IPS-18a (cell line): ENCODE results near the gene MFAP3.

Source experiments
- H3K27ac ChIP-seq: one replicate; pipeline ENCODE4 v1.5.1; 2013; ENCODE audit warnings: low read length
- H3K27me3 ChIP-seq: one replicate; pipeline ENCODE4 v1.6.1; 2013; ENCODE audit warnings: mild to moderate bottlenecking, low read length; ENCODE audit not compliant: control insufficient read depth, insufficient read depth
- H3K36me3 ChIP-seq: one replicate; pipeline ENCODE4 v1.6.1; 2013; ENCODE audit warnings: low read depth, low read length; ENCODE audit not compliant: control insufficient read depth
- H3K4me1 ChIP-seq: one replicate; pipeline ENCODE4 v1.6.1; 2013; ENCODE audit warnings: low read depth, low read length; ENCODE audit not compliant: control insufficient read depth
- H3K4me3 ChIP-seq: one replicate; pipeline ENCODE4 v1.5.1; 2013; ENCODE audit warnings: low read length
- H3K9ac ChIP-seq: one replicate; pipeline ENCODE4 v1.6.1; 2013; ENCODE audit warnings: mild to moderate bottlenecking, low read length, moderate library complexity
- H3K9me3 ChIP-seq: one replicate; pipeline ENCODE4 v1.6.1; 2013; ENCODE audit warnings: low read depth, low read length; ENCODE audit not compliant: control insufficient read depth

The MFAP3 gene

DNA sequence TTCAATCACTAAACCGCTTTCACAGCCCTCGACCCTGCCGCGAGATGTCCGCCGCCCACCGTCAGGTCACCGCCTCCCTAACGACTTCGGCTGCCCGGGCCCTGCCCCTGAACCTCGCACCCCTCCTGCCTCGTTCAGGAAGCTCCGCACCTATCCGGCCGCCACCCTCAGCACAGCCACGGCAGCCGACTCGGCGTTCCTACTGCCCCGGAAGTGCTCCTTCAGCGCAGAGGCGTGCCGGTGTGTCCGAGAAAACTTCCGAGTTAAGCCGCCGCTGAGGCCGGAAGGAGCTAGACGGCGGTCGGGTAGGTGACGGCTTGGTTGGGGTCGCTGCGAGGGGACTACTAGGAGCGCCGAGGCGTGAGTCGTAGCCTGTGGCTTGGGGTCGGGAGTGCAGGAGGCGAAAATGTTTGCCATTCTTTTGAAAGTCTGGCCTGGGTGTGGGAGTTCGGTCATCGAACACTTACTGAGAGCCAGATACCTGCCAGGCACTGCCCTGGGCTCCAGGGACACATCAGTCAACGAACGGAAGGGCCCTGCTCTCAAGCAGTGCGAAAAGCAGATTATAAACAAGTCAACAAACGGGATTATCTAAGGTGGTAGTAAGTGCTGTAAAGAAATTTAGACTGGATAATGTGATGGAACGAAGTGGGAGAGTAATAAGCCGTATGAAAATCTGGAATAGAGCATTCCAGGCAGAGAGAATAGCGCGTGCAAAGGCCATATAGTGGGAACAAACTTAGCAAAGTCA, at the start of gene MFAP3, which contains the start of gene FAM114A2:
Gene MFAP3 (plus strand): TSS at position 261 of the 751 bp plus-strand sequence. CDS start 10,756 bp downstream, outside the sequence.
Gene FAM114A2 (minus strand): TSS at position 204 of the 751 bp plus-strand sequence. CDS start 3,957 bp downstream, outside the sequence.
- no peak within 1 kb of the TSS for H3K27ac ChIP-seq
- no peaks in the 10 kb centered on the region for H3K36me3 ChIP-seq
- H3K27me3 ChIP-seq = no peaks in the 10 kb centered on the region
- peak within 1 kb of the TSS; percentile 86 for H3K4me3 ChIP-seq
- no peaks in the 10 kb centered on the region for H3K9me3 ChIP-seq
- H3K4me1 ChIP-seq = peaks cover 6% of the 10 kb centered on the region
- peak within 1 kb of the TSS; percentile 68 for H3K9ac ChIP-seq

DNA sequence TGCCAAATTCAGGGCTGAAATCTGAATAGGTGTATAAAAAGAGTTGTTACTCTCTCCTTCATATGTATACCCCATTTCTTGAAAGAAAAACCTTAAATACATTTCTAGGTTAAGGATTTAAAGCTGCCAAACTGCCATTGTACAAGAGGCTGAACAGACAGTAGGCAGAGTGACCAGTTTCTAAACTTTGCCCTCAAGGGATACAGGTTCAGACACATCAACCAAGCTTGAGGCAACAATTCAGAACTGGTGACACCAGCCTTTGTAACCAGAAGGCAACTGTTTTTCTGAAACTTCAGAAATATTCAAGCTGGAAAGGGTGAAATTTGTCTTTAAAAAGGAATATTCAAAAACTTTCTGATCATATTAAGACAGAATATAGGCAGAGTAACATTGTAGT, 47.6 kb upstream of the MFAP3 start:
- H3K4me1 ChIP-seq = no peaks in the 10 kb centered on the region
- no peak overlapping the region for H3K4me3 ChIP-seq
- no peak overlapping the region for H3K27ac ChIP-seq
- H3K9ac ChIP-seq = no peak overlapping the region
- H3K9me3 ChIP-seq = no peaks in the 10 kb centered on the region
- no peaks in the 10 kb centered on the region for H3K27me3 ChIP-seq
- H3K36me3 ChIP-seq = no peaks in the 10 kb centered on the region

GRCh38 chr5:153998010-153998409, 40.8 kb upstream of the MFAP3 start:
- Histone ChIP-seq H3K4me3 (no peak overlapping the region), H3K36me3 (no peaks in the 10 kb centered on the region), H3K27ac (no peak overlapping the region)

GRCh38 chr5:153998768-153999167, 40.0 kb upstream of the MFAP3 start:
- H3K9me3 ChIP-seq = no peaks in the 10 kb centered on the region
- no peak overlapping the region for H3K4me3 ChIP-seq
- no peaks in the 10 kb centered on the region for H3K4me1 ChIP-seq
- no peaks in the 10 kb centered on the region for H3K27me3 ChIP-seq
- no peaks in the 10 kb centered on the region for H3K36me3 ChIP-seq
- no peak overlapping the region for H3K27ac ChIP-seq
- no peak overlapping the region for H3K9ac ChIP-seq

More at GRCh38 chr5:153998010-153998409, 40.8 kb upstream of the MFAP3 start:
- Histone ChIP-seq H3K9me3 (no peaks in the 10 kb centered on the region), H3K9ac (no peak overlapping the region), H3K27me3 (no peaks in the 10 kb centered on the region), H3K4me1 (no peaks in the 10 kb centered on the region)

DNA sequence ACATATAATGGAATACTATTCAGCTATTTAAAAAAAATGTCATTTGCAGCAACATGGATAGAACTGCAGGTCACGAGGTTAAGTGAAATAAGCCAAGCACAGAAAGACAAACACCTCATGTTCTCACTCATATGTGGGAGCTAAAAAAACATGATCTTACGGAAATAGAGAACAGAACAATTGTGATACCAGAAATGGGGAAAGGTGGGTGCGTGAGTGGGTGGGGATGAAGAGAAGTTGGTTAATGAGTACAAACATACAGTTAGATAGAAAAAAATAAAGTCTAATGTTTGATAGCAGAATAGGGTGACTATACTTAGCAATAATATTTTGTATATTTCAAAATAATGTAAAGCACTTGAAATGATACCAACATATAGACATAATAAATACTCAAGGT, 38.8 kb upstream of the MFAP3 start:
- Histone ChIP-seq H3K27me3 (no peaks in the 10 kb centered on the region), H3K4me3 (no peak overlapping the region), H3K9me3 (no peaks in the 10 kb centered on the region), H3K4me1 (no peaks in the 10 kb centered on the region), H3K9ac (no peak overlapping the region), H3K36me3 (no peaks in the 10 kb centered on the region), H3K27ac (no peak overlapping the region)

GRCh38 chr5:154000703-154001102, 38.1 kb upstream of the MFAP3 start:
- Histone ChIP-seq H3K9me3 (no peaks in the 10 kb centered on the region), H3K36me3 (no peaks in the 10 kb centered on the region), H3K4me1 (no peaks in the 10 kb centered on the region), H3K9ac (no peak overlapping the region), H3K27ac (no peak overlapping the region), H3K4me3 (no peak overlapping the region), H3K27me3 (no peaks in the 10 kb centered on the region)

DNA sequence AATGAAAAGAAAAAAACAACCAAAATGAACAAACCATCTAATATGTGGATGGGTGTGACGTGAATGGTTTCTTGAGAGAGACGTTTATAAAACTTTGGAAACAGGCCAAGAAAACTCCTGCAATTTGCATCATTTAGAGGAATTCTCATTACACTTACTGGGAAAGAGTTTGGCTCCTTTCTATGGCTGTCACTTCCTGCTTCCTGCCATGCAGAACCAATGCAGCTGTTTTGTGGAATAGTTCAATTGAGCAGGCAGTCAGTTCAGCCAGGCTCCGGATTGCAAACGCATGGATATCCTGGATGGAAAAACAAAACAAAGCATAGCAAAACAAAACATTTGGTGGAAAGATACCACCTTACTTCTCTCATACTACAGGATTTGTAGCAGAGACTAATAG, 36.7 kb upstream of the MFAP3 start:
- no peaks in the 10 kb centered on the region for H3K9me3 ChIP-seq
- no peaks in the 10 kb centered on the region for H3K4me1 ChIP-seq
- no peak overlapping the region for H3K9ac ChIP-seq
- H3K4me3 ChIP-seq = no peak overlapping the region
- H3K27me3 ChIP-seq = no peaks in the 10 kb centered on the region
- no peak overlapping the region for H3K27ac ChIP-seq
- H3K36me3 ChIP-seq = no peaks in the 10 kb centered on the region

- no peaks in the 10 kb centered on the region for H3K36me3 ChIP-seq
These were observed 36.2 kb upstream of the MFAP3 start for GRCh38 chr5:154002511-154003020.

GRCh38 chr5:154005648-154006047, 33.1 kb upstream of the MFAP3 start:
- no peak overlapping the region for H3K4me3 ChIP-seq
- no peaks in the 10 kb centered on the region for H3K4me1 ChIP-seq
- H3K9ac ChIP-seq = no peak overlapping the region
- no peaks in the 10 kb centered on the region for H3K9me3 ChIP-seq
- no peak overlapping the region for H3K27ac ChIP-seq
- H3K27me3 ChIP-seq = no peaks in the 10 kb centered on the region
- H3K36me3 ChIP-seq = no peaks in the 10 kb centered on the region

More at GRCh38 chr5:154002511-154003020, 36.2 kb upstream of the MFAP3 start:
- no peak overlapping the region for H3K4me3 ChIP-seq
- H3K4me1 ChIP-seq = no peaks in the 10 kb centered on the region
- H3K27me3 ChIP-seq = no peaks in the 10 kb centered on the region
- no peaks in the 10 kb centered on the region for H3K9me3 ChIP-seq
- H3K27ac ChIP-seq = no peak overlapping the region
- H3K9ac ChIP-seq = no peak overlapping the region

DNA sequence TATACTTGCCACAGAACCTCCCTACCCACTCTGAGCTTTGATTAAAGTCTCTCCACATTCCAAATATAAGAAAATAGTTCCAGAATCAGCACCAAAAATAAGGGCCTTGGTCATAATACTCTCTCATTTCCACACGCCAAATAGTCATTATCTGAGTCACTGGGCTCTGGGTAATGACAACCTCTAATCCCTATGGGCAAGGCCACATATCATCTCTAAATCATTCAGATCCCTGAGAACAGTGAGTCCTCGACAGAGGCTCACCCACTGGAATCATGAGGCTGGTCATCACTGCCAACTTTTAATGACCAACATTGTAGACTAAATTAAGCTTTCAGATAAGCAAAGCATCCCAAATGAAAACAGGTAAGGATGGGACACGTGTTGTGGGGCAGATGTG, 28.1 kb upstream of the MFAP3 start:
- no peaks in the 10 kb centered on the region for H3K36me3 ChIP-seq
- no peaks in the 10 kb centered on the region for H3K9me3 ChIP-seq
- H3K9ac ChIP-seq = no peak overlapping the region
- H3K27ac ChIP-seq = no peak overlapping the region
- H3K4me1 ChIP-seq = no peaks in the 10 kb centered on the region
- no peak overlapping the region for H3K4me3 ChIP-seq
- H3K27me3 ChIP-seq = no peaks in the 10 kb centered on the region

DNA sequence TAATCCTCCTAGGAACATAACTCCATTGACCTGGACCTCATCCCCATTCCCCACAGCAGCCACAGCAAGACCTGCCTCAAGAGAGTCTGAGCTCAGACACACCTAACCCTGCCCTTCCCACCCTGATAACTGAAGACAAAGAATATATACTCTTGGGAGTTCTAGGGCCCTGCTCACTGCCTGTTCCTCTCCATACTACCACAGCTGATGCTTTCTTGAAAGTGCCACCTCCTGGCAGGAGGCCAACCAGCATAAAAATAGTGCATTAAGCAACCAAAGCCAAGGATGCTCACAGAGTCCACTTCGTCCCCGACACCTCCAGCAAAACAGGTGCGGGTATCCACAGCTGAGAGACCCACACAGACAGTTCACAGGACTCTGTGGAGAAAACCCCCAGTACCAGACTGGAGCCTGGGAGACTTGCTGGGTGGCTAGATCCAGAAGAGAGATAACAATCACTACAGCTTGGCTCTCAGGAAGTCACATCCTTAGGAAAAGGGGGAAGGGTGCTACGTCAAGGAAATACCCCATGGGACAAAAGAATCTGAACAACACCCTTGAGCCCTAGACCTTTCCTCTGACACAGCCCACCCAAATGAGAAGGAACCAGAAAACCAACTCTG, 23.6 kb upstream of the MFAP3 start:
- Histone ChIP-seq H3K27ac (no peak overlapping the region), H3K36me3 (no peaks in the 10 kb centered on the region), H3K4me3 (no peak overlapping the region), H3K9ac (no peak overlapping the region), H3K4me1 (no peaks in the 10 kb centered on the region), H3K27me3 (no peaks in the 10 kb centered on the region), H3K9me3 (no peaks in the 10 kb centered on the region)
